PFSK-1 (cell line): ENCODE data around the gene SUSD6.

Experiments
- FOXP2 ChIP-seq: optimal IDR thresholded peaks from 2 replicates; pipeline ENCODE3; 2011; ENCODE audit warnings: borderline replicate concordance, control low read depth, inconsistent platforms; ENCODE audit not compliant: insufficient read depth; ENCODE audit errors: extremely low read length, extremely low read depth
- POLR2AphosphoS5 ChIP-seq: IDR thresholded peaks from 2 replicates; pipeline ENCODE4 v1.6.1; 2012; ENCODE audit warnings: low read depth, mild to moderate bottlenecking, control low read depth, low read length, moderate library complexity
- REST ChIP-seq, 2 experiments: IDR thresholded peaks; 2 replicates each; pipeline versions ENCODE4 v1.6.1 to v1.8.0; 2011 to 2012; ENCODE audit warnings: low read depth in 2 of 2, low read length in 2 of 2, control low read depth in 1 of 2, inconsistent platforms in 1 of 2, mild to moderate bottlenecking in 1 of 2, moderate library complexity in 1 of 2; ENCODE audit not compliant: insufficient read depth in 1 of 2
- SIN3A ChIP-seq: IDR thresholded peaks from 2 replicates; pipeline ENCODE4 v1.6.1; 2012; ENCODE audit warnings: mild to moderate bottlenecking, low read length, moderate library complexity, borderline replicate concordance; ENCODE audit not compliant: insufficient read depth
- TAF1 ChIP-seq: IDR thresholded peaks from 2 replicates; pipeline ENCODE4 v1.6.1; 2012; ENCODE audit warnings: low read length, control low read depth, borderline replicate concordance; ENCODE audit not compliant: insufficient read depth

SUSD6 gene

GRCh38 chr14:69580009-69580577, 31.3 kb upstream of the SUSD6 start:
- TF ChIP-seq POLR2AphosphoS5 (no peak), REST (IDR thresholded peaks at IDR 0.05; ENCODE audit: insufficient read depth in 1 of 2, low read depth in 2 of 2, low read length in 2 of 2) (no peak), SIN3A (no peak), FOXP2 (no peak), TAF1 (no peak)

- no peak for TF ChIP-seq POLR2AphosphoS5
- TF ChIP-seq FOXP2: no peak
- TF ChIP-seq SIN3A: no peak
- TF ChIP-seq TAF1: no peak
- no peak for TF ChIP-seq REST (IDR thresholded peaks at IDR 0.05; ENCODE audit: insufficient read depth in 1 of 2, low read depth in 2 of 2, low read length in 2 of 2)
Observed at GRCh38 chr14:69581316-69581935, 30.0 kb upstream of the SUSD6 start.

GRCh38 chr14:69582212-69582611, 29.2 kb upstream of the SUSD6 start:
- no peak for TF ChIP-seq FOXP2
- no peak for TF ChIP-seq REST (IDR thresholded peaks at IDR 0.05; ENCODE audit: insufficient read depth in 1 of 2, low read depth in 2 of 2, low read length in 2 of 2)
- TF ChIP-seq SIN3A: no peak
- TF ChIP-seq POLR2AphosphoS5: no peak
- TF ChIP-seq TAF1: no peak

GRCh38 chr14:69582829-69583228, 28.6 kb upstream of the SUSD6 start:
- TF ChIP-seq REST (IDR thresholded peaks at IDR 0.05; ENCODE audit: insufficient read depth in 1 of 2, low read depth in 2 of 2, low read length in 2 of 2) (no peak), SIN3A (no peak), POLR2AphosphoS5 (no peak), FOXP2 (no peak), TAF1 (no peak)

- no peak for TF ChIP-seq TAF1
- TF ChIP-seq SIN3A: no peak
- TF ChIP-seq REST (IDR thresholded peaks at IDR 0.05; ENCODE audit: insufficient read depth in 1 of 2, low read depth in 2 of 2, low read length in 2 of 2): no peak
- TF ChIP-seq FOXP2: no peak
Observed at GRCh38 chr14:69584389-69584788, 27.0 kb upstream of the SUSD6 start.
